ENCODE data around the gene C11orf65. TPM values are rescaled to one million over a fixed set of nuclear protein-coding genes. Genes with fewer than 3 reads are reported as not detected.
"Not testable (repeated sequence)": the region's sequence is repeated elsewhere in the genome, so short reads cannot be mapped to it uniquely, and the experiment has no call there.

C11orf65 gene
- total RNA-seq, 1 experiment from 2014 or later, result 0.49 TPM

DNA sequence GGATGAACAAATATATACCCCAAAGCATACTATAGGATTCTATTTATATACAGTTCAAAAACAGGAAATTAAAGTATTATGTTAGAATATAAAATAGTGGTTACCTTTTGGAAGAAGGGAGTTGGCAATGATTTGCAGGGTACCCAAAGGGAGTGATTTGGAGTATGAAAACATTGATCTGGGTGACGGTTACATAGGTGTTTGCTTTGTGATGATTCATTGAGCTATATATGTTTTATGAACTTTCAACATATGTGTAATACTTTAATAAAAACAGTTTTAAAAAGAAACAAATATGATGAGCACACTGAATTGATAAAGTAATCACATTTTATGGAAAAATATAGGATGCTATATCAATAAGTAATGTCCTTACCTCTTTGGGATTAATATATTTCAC lies 36.0 kb downstream of the C11orf65 start:
- Histone ChIP-seq H3K36me3 (no peaks in the 10 kb centered on the region), H3K9me3 (replicated peaks) (no peaks in the 10 kb centered on the region), H3K4me3 (no peak overlapping the region), H3K27me3 (no peaks in the 10 kb centered on the region), H3K4me1 (no peaks in the 10 kb centered on the region), H3K27ac (no peak overlapping the region)
- no peak for DNase-seq

DNA sequence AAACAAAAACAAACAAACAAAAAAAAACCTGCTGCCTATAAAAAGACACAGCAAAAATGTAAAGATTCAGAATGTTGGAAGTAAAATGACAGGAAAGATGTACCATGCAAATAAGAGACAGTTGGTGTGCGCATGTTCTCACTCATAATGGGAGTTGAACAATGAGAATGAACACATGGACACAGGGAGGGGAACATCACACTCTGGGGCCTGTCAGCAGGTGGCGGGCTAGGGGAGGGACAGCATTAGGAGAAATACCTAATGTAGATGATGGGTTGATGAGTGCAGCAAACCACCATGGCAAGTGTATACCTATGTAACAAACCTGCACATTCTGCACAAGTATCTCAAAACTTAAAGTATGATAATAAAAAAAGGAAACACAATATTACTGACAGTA lies 49.8 kb downstream of the C11orf65 start:
- not testable (repeated sequence) for H3K4me1 ChIP-seq; H3K4me3 ChIP-seq; H3K36me3 ChIP-seq; H3K9me3 ChIP-seq (replicated peaks); H3K27ac ChIP-seq; H3K27me3 ChIP-seq
- peak; percentile 23 to 28 for DNase-seq

DNA sequence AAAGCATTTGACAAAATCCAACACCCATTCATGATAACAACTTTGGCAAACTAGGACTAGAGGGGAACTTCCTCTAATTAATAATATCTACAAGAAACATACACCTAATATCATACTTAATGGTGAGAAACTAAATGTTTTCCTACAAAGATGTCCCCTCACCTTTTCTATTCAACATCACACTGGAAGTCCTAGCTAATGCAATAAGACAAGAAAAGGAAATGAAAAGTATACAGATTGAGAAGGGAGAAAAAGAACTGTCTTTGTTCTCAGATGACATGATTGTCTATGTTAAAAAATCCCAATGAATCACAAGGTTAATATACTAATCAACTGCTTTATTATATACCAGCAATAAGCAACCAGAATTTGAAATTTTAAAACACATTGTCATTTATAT lies 52.4 kb downstream of the C11orf65 start:
- no peak overlapping the region for H3K4me3 ChIP-seq
- no peak overlapping the region for H3K27ac ChIP-seq
- no peaks in the 10 kb centered on the region for H3K9me3 ChIP-seq (replicated peaks)
- no peaks in the 10 kb centered on the region for H3K36me3 ChIP-seq
- no peak for DNase-seq
- no peaks in the 10 kb centered on the region for H3K27me3 ChIP-seq
- H3K4me1 ChIP-seq, result no peaks in the 10 kb centered on the region

DNA sequence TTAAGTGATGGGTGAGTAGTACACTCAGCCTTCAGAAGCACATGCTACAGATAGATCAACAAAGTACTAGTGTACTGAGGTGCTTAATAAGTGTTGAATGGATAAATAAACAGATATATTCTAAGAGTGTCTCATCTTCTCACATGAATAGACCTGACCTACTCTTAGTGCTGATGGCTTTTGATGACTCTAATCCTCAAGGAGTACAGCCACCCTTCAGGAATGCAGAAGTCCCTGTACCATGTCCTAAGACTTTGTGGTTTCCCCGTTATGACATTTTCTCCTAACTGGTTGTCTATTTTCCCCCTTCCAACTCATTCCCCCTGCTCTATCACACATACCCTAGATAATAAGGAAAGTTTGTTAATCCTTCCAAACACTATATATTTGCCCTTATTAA lies 61.6 kb downstream of the C11orf65 start:
- H3K27me3 ChIP-seq, result no peaks in the 10 kb centered on the region
- H3K36me3 ChIP-seq, result no peaks in the 10 kb centered on the region
- H3K9me3 ChIP-seq (replicated peaks), result no peaks in the 10 kb centered on the region
- no peak overlapping the region for H3K4me3 ChIP-seq
- H3K27ac ChIP-seq, result no peak overlapping the region
- no peaks in the 10 kb centered on the region for H3K4me1 ChIP-seq
- DNase-seq, result no peak

DNA sequence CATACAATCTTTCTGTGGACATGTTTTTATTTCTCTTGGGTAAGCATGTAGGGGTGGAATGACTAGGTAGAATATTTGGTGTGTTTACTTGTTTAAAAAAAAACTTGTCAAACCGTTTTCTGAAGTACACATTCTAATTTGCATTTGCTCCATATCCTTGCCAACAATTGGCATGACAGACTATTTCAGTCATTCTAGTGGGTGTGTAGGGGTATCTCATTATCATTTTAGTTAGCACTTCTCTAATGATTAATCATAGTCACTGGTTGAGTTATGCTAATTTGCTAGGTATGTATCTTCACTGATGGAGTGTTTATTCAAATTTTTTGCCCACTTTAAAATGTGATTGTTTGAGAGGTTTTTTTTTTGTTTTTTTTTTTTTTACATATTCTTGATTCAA lies 64.3 kb downstream of the C11orf65 start:
- no peak overlapping the region for H3K27ac ChIP-seq
- H3K4me1 ChIP-seq, result no peaks in the 10 kb centered on the region
- no peaks in the 10 kb centered on the region for H3K27me3 ChIP-seq
- no peaks in the 10 kb centered on the region for H3K36me3 ChIP-seq
- no peak for DNase-seq
- H3K4me3 ChIP-seq, result no peak overlapping the region
- H3K9me3 ChIP-seq (replicated peaks), result no peaks in the 10 kb centered on the region

DNA sequence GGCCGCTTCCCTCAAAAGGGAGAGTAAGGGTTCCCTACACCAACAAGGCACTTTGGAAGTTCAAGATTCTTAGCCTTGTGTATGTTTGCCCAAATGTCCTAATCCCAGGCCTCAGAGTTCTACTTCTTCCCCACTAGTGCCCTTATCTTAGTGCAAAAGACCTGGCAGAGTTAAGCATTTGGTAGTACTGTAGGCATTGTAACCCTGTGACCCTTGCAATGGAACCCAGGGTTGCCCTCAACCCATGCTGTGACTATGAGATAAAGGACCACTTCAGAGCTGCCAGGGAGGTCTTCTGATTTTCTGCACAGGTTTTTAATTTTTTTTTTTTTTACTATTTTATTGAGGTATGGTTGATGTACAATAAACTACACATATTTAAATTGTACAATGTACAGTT lies 65.1 kb downstream of the C11orf65 start:
- H3K4me3 ChIP-seq, result no peak overlapping the region
- H3K9me3 ChIP-seq (replicated peaks), result no peaks in the 10 kb centered on the region
- no peaks in the 10 kb centered on the region for H3K27me3 ChIP-seq
- no peaks in the 10 kb centered on the region for H3K4me1 ChIP-seq
- no peak for DNase-seq
- H3K36me3 ChIP-seq, result no peaks in the 10 kb centered on the region
- H3K27ac ChIP-seq, result no peak overlapping the region

DNA sequence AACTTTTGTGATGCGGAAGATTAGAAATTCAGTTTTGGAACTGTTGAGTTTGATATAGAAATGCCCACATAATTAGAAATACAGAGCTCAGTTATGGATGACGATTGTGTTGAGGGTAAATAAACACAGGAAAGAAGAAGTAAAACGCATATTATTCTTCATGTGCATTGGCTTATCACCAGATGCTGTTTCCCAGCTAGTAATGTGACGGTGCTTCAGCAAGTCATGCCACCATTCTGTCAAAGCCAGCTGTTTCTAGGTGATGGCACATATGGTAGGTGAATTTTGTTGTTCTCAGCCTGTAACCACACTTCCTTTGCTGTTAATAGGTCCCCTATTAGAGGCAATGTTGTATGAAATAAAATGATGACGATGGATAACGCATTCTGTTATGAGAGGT lies 68.9 kb downstream of the C11orf65 start:
- no peak overlapping the region for H3K4me3 ChIP-seq
- no peaks in the 10 kb centered on the region for H3K9me3 ChIP-seq (replicated peaks)
- DNase-seq, result no peak
- no peak overlapping the region for H3K27ac ChIP-seq
- no peaks in the 10 kb centered on the region for H3K36me3 ChIP-seq
- no peaks in the 10 kb centered on the region for H3K4me1 ChIP-seq
- H3K27me3 ChIP-seq, result no peaks in the 10 kb centered on the region

DNA sequence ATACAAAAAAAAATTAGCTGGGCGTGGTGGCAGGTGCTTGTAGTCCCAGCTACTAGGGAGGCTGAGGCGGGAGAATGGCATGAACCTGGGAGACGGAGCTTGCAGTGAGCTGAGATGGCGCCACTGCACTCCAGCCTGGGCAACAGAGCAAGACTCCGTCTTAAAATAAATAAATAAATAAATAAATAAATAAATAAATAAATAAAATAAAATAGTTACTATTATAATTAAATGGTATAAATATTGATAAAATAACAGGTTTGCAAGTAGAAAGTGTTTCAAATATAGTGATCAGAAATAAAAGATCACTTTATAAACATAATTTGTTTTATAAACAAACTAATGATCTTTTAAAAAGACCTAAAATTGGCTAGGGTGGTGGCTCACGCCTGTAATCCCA lies 70.7 kb downstream of the C11orf65 start:
- not testable (repeated sequence) for H3K4me3 ChIP-seq; H3K4me1 ChIP-seq; H3K27me3 ChIP-seq; H3K27ac ChIP-seq; H3K9me3 ChIP-seq (replicated peaks); DNase-seq; H3K36me3 ChIP-seq

DNA sequence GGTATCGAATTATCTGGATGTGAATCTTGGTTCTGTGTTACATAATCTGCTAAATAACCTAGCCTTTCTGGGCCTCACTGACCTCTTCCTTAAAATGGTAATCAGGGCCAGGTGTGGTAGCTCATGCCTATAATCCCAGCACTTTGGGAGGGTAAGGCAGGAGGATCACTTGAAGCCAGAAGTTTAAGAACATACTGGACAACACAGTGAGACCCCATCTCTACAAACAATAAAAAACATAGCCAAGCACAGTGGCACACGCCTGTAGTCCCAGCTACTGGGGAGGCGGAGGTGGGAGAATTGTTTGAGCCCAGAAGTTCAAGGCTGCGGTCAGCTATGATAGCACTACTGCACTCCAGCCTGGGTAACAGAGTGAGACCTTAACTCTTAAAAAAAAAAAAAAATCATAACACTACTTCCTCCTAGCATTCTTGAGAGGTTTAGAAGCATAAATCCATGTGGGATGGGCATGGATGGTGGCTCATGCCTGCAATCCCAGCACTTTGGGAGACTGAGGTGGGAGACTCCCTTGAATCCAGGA lies 72.5 kb downstream of the C11orf65 start:
- no peak overlapping the region for H3K4me3 ChIP-seq
- DNase-seq, result no peak

DNA sequence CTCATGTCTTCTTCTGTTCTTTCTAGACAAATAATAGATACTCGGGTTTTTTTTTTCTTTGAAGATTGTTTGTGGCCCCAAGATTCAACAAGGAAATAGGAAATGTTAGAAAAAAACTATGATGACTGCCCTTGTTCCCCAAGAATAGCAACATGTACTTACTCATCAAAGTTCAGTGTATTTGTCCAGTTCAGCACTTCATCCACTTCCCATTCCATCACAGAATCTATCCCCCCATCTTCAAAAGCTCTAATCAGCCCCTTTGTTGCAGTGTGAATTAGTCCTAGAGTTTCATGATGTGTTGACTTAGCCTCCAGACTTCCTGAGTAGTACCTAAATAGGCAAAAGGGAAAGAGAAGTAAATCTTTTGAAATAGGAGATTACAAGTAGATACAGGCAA lies 74.3 kb downstream of the C11orf65 start:
- H3K4me3 ChIP-seq, result no peak overlapping the region
- no peaks in the 10 kb centered on the region for H3K27me3 ChIP-seq
- DNase-seq, result no peak
- no peaks in the 10 kb centered on the region for H3K36me3 ChIP-seq
- no peaks in the 10 kb centered on the region for H3K4me1 ChIP-seq
- H3K27ac ChIP-seq, result no peak overlapping the region
- no peaks in the 10 kb centered on the region for H3K9me3 ChIP-seq (replicated peaks)

More for the DNA sequence above, 72.5 kb downstream of the C11orf65 start:
- Histone ChIP-seq H3K9me3 (replicated peaks) (no peaks in the 10 kb centered on the region), H3K4me1 (no peaks in the 10 kb centered on the region), H3K36me3 (no peaks in the 10 kb centered on the region), H3K27me3 (no peaks in the 10 kb centered on the region), H3K27ac (no peak overlapping the region)

DNA sequence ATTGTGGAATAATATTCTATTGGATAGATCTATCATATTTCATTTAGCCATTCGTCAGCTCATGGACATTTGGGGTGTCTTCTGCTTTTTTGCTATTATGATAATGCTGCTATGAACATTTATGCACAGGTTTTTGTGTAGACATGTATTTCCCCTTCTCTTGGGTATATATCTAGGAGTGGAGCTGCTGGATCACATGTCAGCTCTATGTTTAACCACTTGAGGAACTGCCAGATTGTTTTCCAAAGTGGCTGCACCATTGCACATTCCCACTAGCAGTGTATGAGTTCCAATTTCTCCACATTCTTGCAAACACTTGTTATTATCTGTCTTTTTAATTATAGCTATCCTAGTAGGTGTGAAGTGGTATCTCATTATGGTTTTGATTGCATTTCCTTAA lies 75.0 kb downstream of the C11orf65 start:
- no peaks in the 10 kb centered on the region for H3K9me3 ChIP-seq (replicated peaks)
- no peaks in the 10 kb centered on the region for H3K4me1 ChIP-seq
- no peak for DNase-seq
- no peaks in the 10 kb centered on the region for H3K36me3 ChIP-seq
- no peak overlapping the region for H3K4me3 ChIP-seq
- H3K27me3 ChIP-seq, result no peaks in the 10 kb centered on the region
- no peak overlapping the region for H3K27ac ChIP-seq

DNA sequence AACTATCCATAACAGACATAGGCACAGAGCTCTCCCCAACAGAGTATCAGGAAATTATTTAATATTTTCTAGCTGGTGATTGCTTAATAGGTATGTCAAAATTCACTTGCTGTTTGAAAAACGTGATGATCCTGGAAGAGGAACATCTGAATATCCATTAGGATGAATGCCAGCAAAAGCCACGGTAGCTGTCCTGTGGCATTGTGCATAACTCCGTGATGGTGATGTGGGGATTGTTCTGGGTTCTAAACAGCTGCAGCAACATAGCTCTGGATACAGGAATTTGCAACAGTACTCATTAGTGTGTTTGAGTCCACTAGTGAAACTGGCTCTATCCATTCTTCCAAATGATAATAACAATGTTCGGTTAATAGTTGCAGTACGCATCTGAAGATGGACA lies 78.8 kb downstream of the C11orf65 start:
- DNase-seq, result no peak
- Histone ChIP-seq H3K4me3 (no peak overlapping the region), H3K9me3 (replicated peaks) (no peaks in the 10 kb centered on the region), H3K36me3 (no peaks in the 10 kb centered on the region), H3K27me3 (no peaks in the 10 kb centered on the region), H3K27ac (no peak overlapping the region), H3K4me1 (no peaks in the 10 kb centered on the region)

DNA sequence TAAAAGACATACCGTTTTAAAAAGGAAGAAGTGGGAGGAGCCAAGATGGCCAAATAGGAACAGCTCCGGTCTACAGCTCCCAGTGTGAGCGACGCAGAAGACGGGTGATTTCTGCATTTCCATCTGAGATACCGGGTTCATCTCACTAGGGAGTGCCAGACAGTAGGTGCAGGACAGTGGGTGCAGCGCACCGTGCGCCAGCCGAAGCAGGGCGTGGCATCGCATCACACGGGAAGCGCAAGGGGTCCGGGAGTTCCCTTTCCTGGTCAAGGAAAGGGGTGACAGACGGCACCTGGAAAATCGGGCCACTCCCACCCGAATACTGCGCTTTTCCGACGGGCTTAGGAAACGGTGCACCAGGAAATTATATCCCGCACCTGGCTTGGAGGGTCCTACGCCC lies 93.8 kb downstream of the C11orf65 start:
- H3K4me3 ChIP-seq; H3K36me3 ChIP-seq; H3K27ac ChIP-seq; H3K27me3 ChIP-seq; DNase-seq; H3K4me1 ChIP-seq; H3K9me3 ChIP-seq (replicated peaks): not testable (repeated sequence)

DNA sequence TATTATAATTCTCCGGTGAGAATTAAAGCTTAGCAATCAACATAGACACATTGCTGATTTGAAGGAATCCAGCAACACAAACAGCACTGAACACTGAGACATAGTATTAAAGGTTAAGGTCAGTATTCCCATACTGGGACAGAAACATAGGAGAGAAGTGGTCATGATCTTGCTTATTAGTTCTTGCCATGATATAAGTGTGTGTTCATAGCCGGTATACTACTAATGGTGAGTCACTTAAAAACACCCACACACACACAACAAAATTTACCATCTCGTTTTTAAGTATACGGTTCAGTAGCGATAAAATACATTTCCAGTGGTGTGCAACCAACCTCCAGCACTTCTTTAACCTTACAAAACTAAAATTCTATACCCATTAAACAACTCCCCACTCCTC lies 96.3 kb downstream of the C11orf65 start:
- no peak for DNase-seq
- H3K27ac ChIP-seq, result no peak overlapping the region
- H3K4me1 ChIP-seq, result no peaks in the 10 kb centered on the region
- no peaks in the 10 kb centered on the region for H3K9me3 ChIP-seq (replicated peaks)
- H3K4me3 ChIP-seq, result no peak overlapping the region
- no peaks in the 10 kb centered on the region for H3K27me3 ChIP-seq
- H3K36me3 ChIP-seq, result no peaks in the 10 kb centered on the region

DNA sequence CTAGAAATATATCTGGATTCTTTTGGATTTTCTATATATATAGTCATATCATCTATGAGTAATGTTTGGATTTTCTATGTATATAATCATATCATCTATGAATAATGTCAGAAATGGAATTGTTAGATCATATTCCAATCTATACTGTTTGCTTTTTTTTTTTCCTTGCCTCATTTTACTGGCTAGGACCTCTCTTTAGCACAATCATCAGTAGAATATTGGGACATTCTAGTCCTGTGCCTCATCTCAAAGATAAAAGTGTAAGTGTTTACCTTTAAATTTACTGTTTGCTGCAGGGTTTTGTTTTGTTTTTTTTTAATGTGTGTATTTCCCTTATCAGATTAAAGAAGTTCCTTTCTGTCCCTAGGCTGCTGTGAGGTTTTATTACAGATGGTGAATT lies 97.0 kb downstream of the C11orf65 start:
- DNase-seq, result no peak
- Histone ChIP-seq H3K27ac (no peak overlapping the region), H3K4me1 (no peaks in the 10 kb centered on the region), H3K4me3 (no peak overlapping the region), H3K9me3 (replicated peaks) (no peaks in the 10 kb centered on the region), H3K36me3 (no peaks in the 10 kb centered on the region), H3K27me3 (no peaks in the 10 kb centered on the region)

DNA sequence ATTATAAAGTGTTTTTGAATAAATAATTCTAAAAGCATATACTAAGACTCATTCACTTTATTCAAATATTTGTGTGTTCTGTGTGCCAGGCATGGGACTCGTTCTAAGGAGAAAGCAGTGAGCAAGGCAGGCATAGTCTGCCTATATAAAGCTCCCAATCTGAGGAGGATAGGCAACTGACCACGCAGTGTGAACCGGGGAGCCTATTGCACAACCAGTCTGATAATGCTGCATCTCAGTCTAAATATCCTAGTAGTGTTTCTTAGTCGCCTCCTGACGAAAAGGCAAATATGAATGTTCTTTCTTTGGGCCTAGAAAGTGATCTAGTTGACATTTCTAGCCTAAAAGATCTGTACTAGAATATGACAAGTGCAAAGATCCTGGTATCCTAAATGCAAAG lies 98.3 kb downstream of the C11orf65 start:
- no peak for DNase-seq
- Histone ChIP-seq H3K27me3 (no peaks in the 10 kb centered on the region), H3K4me1 (no peaks in the 10 kb centered on the region), H3K9me3 (replicated peaks) (no peaks in the 10 kb centered on the region), H3K4me3 (no peak overlapping the region), H3K27ac (no peak overlapping the region), H3K36me3 (no peaks in the 10 kb centered on the region)

DNA sequence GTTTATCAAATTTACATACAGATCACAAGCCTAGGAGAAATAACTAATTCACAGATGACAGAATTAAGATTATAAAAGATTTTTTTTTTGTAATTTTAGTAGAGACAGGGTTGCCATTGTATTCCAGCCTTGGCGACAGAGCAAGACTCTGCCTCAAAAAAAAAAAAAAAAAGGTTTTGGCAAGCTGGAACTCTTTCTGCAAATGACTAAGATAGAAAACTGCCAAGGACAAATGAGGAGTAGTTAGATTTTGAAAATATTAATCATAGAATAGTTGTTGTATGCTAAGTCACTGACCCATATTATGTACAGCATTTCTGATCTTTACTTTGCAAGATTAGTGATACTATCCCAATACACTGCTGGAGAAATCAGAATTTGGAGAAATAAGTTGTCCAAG lies 99.2 kb downstream of the C11orf65 start:
- no peaks in the 10 kb centered on the region for H3K9me3 ChIP-seq (replicated peaks)
- no peak overlapping the region for H3K4me3 ChIP-seq
- no peaks in the 10 kb centered on the region for H3K27me3 ChIP-seq
- no peak overlapping the region for H3K27ac ChIP-seq
- no peak for DNase-seq
- H3K4me1 ChIP-seq, result no peaks in the 10 kb centered on the region
- H3K36me3 ChIP-seq, result no peaks in the 10 kb centered on the region
